Stimulated activated CD8-positive, alpha-beta memory T cell treated with anti-CD3 and anti-CD28 coated beads, Interleukin-12 subunit alpha, Interleukin-12 subunit beta, amount 100 ng/mL, for 4 hours (primary cell): ENCODE results near the gene ABHD11.

Source experiments
- DNase-seq: peaks from one replicate; pipeline ENCODE4 v3.0.0-alpha.2; 2020; ENCODE audit warnings: low read depth

The ABHD11 gene

GRCh38 chr7:73701357-73701995 is 37.1 kb downstream of the ABHD11 start:
- DNase-seq: no peak

GRCh38 chr7:73700581-73701134 is 37.9 kb downstream of the ABHD11 start:
- no peak for DNase-seq

GRCh38 chr7:73700069-73700423 is 38.6 kb downstream of the ABHD11 start:
- DNase-seq: no peak

- DNase-seq: no peak
Observed at GRCh38 chr7:73699370-73700068, 39.1 kb downstream of the ABHD11 start.

GRCh38 chr7:73698410-73698809 is 40.2 kb downstream of the ABHD11 start:
- DNase-seq: no peak

GRCh38 chr7:73696372-73696771 is 42.2 kb downstream of the ABHD11 start:
- no peak for DNase-seq

- no peak for DNase-seq
Observed at GRCh38 chr7:73690646-73691045, 48.0 kb downstream of the ABHD11 start.

GRCh38 chr7:73688288-73688687 is 50.3 kb downstream of the ABHD11 start:
- DNase-seq: no peak
